ENCODE measurements around the gene CRKL. TPM values are rescaled to one million over a fixed set of nuclear protein-coding genes. Genes with fewer than 3 reads are reported as not detected.

CRKL gene
- total RNA-seq, 2 experiments from 2014 or later: 57.7 to 70.9 TPM

DNA sequence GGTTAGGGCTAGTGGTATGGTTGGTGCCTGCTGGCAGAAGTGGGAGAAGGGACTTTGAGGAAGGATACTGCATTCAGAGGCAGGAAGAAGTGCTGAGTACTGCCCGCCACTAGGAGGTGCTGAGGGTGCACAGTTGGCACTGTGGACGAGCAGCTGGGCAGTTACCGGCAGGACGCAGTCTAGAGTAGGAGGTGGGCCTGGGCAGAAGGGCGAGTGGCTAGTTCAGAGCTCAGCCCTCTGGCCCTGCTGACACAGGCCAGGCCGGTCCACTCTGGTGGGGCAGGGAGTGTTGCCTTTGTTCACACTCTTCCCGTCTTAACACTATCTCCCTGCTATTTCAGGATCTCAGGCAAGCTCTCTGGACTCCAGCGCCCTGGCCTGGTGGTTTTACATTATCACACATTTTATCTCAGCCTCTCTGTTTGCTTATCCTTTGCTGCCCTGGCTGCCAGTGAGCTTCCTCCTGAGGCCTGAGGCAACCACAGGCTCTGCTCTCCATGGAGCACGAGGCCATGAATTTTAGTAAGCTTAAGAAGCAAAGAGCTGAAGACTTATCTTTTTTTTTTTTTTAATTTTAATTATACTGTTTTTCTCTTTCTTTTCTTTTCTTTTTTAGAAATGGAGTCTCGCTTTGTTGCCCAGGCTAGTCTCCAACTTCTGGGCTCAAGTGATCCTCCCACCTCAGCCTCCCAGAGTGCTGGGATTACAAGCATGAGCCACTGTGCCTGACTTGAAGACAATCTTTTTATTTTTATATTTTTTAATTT, 31.5 kb upstream of the CRKL start:
- ChIA-PET POLR2A (interaction anchor here (0.6 kb wide), 2 partner anchors 9 to 94 kb away, joined by 3 to 4 read pairs; no protein-coding TSS in a partner anchor), CTCF (ENCODE audit: unreplicated experiment) (interaction anchor here (0.8 to 1.4 kb wide), 2 partner anchors 20 to 35 kb away, joined by 3 read pairs; no protein-coding TSS in a partner anchor)
- Histone ChIP-seq H3K36me3 (ENCODE audit: insufficient read depth, low read length) (peaks cover 61% of the 10 kb centered on the region), H3K4me2 (ENCODE audit: low read length) (no peak overlapping the region), H2AFZ (ENCODE audit: low read length) (no peak overlapping the region), H3K9me2 (ENCODE audit: insufficient read depth, low read length) (no peaks in the 10 kb centered on the region), H3K79me2 (ENCODE audit: insufficient read depth, low read depth, low read length) (no peaks in the 10 kb centered on the region), H3K27ac (ENCODE audit: low read depth, low read length, poor library complexity, severe bottlenecking) (no peak overlapping the region), H3K9me3 (ENCODE audit: low read length) (no peaks in the 10 kb centered on the region), H4K20me1 (ENCODE audit: insufficient read depth, low read length) (no peaks in the 10 kb centered on the region), H3K4me1 (ENCODE audit: insufficient read depth, low read length, poor library complexity, severe bottlenecking) (no peaks in the 10 kb centered on the region), H3K4me3 (ENCODE audit: low read depth, low read length, poor library complexity, severe bottlenecking) (no peak overlapping the region)
- peak; percentile 36 for DNase-seq (ENCODE audit: low spot score)
- BruUV-seq (replicated peaks): no TSS peak
- TF ChIP-seq, protein P1, sequence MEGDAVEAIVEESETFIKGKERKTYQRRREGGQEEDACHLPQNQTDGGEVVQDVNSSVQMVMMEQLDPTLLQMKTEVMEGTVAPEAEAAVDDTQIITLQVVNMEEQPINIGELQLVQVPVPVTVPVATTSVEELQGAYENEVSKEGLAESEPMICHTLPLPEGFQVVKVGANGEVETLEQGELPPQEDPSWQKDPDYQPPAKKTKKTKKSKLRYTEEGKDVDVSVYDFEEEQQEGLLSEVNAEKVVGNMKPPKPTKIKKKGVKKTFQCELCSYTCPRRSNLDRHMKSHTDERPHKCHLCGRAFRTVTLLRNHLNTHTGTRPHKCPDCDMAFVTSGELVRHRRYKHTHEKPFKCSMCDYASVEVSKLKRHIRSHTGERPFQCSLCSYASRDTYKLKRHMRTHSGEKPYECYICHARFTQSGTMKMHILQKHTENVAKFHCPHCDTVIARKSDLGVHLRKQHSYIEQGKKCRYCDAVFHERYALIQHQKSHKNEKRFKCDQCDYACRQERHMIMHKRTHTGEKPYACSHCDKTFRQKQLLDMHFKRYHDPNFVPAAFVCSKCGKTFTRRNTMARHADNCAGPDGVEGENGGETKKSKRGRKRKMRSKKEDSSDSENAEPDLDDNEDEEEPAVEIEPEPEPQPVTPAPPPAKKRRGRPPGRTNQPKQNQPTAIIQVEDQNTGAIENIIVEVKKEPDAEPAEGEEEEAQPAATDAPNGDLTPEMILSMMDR (conservative IDR thresholded peaks at IDR 0.05; ENCODE audit: low read length): peak; percentile 79
- TF ChIP-seq EZH2phosphoT487 (IDR thresholded peaks at IDR 0.05; ENCODE audit: borderline replicate concordance, low read depth, low read length): no peak
- intact Hi-C loops (cut with micrococcal nuclease; ENCODE audit: unreplicated experiment): no loop called here

DNA sequence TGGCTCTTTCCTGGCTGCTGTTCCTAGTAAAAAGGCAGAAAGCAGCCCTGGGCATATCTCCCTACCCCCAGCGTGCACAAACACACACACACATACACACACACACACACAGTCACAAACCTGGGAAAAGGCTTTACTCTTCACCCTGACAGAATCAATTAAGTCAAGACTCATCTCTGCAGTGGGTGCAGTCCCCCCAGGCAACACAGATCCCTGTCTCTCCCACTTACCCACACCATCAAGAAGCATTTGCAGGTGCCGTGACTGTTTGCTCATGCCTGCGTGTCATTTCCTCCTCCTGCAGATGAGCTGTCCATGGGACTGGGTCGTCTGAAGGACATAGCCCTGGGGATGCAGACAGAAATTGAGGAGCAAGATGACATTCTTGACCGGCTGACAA, 29.8 kb upstream of the CRKL start:
- intact Hi-C loops (cut with micrococcal nuclease; ENCODE audit: unreplicated experiment): no loop called here
- H3K9me2 ChIP-seq (ENCODE audit: insufficient read depth, low read length): no peaks in the 10 kb centered on the region
- H2AFZ ChIP-seq (ENCODE audit: low read length): no peak overlapping the region
- H4K20me1 ChIP-seq (ENCODE audit: insufficient read depth, low read length): no peaks in the 10 kb centered on the region
- POLR2A ChIA-PET: no interaction called here
- no peaks in the 10 kb centered on the region for H3K79me2 ChIP-seq (ENCODE audit: insufficient read depth, low read depth, low read length)
- H3K27ac ChIP-seq (ENCODE audit: low read depth, low read length, poor library complexity, severe bottlenecking): no peak overlapping the region
- CTCF ChIA-PET (ENCODE audit: unreplicated experiment): no interaction called here
- peaks cover 51% of the 10 kb centered on the region for H3K36me3 ChIP-seq (ENCODE audit: insufficient read depth, low read length)
- TF ChIP-seq EZH2phosphoT487 (IDR thresholded peaks at IDR 0.05; ENCODE audit: borderline replicate concordance, low read depth, low read length): no peak
- TF ChIP-seq, protein P1 (conservative IDR thresholded peaks at IDR 0.05; ENCODE audit: low read length): no peak
- H3K4me2 ChIP-seq (ENCODE audit: low read length): no peak overlapping the region
- no peak overlapping the region for H3K4me3 ChIP-seq (ENCODE audit: low read depth, low read length, poor library complexity, severe bottlenecking)
- no peaks in the 10 kb centered on the region for H3K4me1 ChIP-seq (ENCODE audit: insufficient read depth, low read length, poor library complexity, severe bottlenecking)
- no peaks in the 10 kb centered on the region for H3K9me3 ChIP-seq (ENCODE audit: low read length)
- BruUV-seq (replicated peaks): no TSS peak
- no peak for DNase-seq (ENCODE audit: low spot score)
